Stimulated activated CD4-positive, alpha-beta T cell treated with anti-CD3 and anti-CD28 coated beads, TNF-alpha, amount 100 ng/mL, for 24 hours (primary cell): ENCODE results near the gene IDH2.

Experiments used
- DNase-seq, 3 experiments: peaks; one replicate each; pipeline ENCODE4 v3.0.0-alpha.2; 2020; ENCODE audit warnings: low read depth in 3 of 3

Gene IDH2

DNA sequence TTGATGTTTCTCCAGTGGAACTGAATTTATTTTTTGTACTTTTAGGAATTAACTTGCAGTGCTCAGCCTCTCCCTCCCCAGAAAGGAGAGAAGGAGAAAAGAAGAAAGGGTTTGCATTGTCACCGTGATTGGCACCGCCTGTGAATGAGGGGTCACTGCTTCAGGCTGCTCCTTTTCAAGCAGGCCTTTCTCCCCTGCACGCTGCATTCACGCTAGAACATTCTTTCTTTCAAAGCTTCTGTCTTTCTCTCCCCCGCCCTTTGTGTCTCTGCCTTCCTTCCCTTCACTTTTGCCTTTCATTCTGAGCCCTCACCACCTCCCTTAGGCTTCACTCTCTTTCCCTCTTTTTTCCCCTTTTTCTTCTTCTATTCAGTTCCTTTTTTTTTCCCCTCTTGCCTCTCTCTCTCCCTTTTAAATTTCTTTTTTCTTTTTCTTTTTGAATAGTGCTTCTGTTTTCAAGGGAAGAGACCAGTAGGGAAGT lies 58.7 kb downstream of the IDH2 start:
- no peak for DNase-seq

DNA sequence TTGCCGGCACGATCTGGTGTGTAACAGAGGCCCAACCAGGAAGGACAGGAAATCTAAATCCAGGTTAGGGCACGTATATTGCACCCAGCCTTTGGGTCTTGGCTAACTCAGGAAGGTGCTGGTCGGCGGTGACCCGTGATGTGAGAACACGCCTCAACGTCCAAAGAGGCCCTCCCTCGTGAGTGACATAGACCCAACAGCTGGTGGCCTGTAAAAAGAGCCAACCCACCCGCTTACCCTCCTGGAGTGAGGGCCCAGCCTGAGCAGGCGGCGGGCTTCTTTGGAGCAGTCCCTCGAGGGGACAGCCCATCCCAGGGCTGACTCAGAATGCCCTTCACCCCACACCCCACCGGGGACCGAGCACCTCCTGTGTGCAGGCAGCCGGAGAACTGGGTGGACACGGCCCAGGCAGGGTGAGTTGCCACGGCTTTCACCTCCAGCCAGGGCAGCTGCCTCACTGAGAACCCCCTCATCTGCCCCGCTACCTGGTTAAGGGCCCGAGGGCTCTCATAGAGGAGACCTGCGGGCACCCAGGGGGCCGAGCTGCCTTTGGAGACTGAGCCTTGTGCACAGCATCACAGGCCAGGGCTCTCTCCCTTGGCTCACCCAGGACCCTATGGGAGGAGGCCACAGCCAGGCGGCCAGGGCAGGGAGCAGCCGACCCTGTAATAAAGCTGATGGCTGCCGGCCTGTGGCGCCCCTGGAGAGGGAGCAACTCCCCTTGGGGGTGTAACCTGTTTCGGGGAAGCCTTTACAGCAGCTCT lies 59.3 kb downstream of the IDH2 start:
- DNase-seq = no peak

DNA sequence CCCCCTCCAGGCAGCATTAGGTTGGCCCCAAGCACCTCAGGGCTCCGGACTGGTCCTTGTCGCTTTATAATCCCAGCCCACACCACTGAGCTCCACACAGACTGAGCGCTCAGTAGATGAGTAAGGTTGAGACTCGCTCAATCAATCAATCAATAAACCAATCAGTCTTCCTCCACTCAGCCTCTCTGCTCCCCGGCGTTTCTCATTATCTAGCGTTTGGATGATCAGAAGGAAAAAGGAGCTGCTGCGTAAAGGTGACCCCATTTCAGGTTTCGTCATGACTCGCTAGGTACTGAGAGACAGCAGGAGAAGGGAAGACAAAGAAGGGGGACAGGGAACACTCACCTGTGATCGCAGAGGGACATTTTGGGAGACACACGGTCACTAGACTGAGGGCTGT lies 59.9 kb downstream of the IDH2 start:
- no peak for DNase-seq

DNA sequence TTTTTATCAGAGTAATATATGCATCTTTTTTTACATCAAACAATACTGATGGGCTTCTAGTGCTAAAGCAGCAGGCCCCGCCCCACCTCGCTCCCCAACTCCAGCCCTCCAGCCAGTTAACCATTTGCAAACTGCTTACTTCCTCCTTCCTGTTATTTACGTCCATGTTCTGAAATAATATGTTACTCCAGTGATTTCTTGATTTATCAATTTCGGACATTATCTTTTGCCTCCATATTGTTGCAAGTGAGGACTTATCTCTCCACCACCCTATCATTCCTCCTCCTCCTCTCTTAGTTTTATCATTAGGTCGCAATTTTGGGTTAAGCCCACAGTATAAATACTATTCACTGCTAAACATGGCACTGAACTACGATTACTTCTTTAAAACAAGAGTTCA lies 61.6 kb downstream of the IDH2 start:
- no peak for DNase-seq

DNA sequence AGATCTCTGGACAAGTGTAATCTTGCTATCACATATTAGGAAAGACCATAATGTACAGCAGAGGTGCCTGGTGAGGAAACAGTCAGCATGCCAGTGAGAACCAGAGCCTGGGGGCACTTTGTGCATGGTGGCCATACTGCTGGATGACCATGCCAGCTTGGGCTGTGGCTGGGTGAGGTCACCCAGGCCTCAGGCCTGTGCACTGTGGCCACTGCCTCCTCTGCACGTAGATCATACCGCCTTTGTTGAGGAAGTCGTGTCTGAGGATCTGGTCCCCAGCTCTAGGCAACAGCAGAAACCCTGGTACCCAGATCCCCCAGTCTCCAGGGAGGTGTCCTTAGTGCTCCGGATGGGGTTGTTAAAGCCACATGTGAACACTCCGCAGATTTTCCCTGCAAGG lies 62.3 kb downstream of the IDH2 start:
- no peak for DNase-seq

DNA sequence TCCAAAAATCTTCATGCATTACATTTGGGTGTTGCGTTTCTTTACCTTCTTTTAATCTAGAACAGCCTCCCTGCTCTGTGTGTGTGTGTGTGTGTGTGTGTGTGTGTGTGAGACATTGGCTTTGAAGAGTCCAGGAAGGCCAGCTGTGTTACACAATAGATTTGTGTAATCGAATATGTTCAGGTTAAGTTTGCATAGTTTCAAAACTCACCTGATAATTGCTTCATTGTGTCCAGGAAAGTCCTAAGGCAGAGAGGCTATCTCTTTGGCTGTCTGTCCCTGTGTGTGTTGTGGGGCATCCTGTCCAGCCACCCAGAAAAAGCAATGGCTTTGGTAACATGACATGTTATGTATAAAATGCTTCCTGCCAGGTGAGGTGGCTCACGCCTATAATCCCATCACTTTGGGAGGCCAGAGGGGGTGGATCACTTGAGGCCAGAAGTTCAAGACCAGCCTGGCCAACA lies 63.6 kb downstream of the IDH2 start:
- DNase-seq = no peak

DNA sequence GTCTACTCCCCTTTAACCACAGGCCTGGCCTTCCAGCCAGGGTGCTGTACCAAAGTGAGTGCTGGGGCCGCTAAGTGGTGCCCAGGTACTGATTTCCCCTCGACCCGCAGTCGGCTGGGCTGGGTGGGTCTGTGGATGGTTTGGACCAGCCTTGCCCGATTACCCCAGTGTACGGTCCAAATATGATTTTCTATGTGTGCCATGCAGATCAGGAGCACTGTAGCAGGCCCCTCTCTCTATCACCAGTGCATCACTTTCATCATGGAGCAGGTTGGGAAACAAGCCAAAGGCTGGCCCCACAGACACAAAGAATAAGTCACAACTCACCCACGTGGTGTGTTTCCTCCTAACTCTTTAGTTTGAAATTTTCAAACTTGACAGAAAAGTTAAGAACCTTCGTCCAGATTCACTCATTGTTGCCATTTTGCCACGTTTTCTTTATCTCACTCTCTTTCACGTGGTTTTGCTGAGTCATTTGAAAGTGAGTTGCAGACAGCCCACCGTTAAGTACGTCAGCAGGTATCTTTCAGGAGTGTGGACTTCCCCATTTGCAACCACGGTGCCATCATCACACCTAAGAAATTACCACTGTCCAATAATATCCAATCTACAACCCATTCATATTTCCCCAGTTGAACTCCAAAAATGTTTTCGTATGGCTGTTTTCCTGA lies 64.2 kb downstream of the IDH2 start:
- peak in 2 of 3 experiments; percentile 49 to 50 for DNase-seq

DNA sequence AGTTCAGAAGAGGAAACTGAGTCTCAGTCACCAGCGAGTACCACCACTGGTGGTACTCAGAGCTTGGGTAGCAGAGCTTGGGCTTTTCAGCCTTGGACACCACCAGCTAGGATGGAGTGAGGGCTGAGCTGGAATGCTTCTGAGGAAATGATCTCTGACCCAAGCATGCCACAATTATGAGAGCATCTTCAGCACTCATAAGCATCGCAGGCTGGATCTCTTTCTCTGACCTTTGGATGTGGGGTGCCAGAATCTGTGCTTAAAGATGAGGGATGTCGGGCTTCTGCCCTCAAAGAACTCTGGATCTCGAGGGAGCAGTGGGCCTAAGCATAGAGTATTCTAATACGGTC lies 64.8 kb downstream of the IDH2 start:
- DNase-seq = no peak

DNA sequence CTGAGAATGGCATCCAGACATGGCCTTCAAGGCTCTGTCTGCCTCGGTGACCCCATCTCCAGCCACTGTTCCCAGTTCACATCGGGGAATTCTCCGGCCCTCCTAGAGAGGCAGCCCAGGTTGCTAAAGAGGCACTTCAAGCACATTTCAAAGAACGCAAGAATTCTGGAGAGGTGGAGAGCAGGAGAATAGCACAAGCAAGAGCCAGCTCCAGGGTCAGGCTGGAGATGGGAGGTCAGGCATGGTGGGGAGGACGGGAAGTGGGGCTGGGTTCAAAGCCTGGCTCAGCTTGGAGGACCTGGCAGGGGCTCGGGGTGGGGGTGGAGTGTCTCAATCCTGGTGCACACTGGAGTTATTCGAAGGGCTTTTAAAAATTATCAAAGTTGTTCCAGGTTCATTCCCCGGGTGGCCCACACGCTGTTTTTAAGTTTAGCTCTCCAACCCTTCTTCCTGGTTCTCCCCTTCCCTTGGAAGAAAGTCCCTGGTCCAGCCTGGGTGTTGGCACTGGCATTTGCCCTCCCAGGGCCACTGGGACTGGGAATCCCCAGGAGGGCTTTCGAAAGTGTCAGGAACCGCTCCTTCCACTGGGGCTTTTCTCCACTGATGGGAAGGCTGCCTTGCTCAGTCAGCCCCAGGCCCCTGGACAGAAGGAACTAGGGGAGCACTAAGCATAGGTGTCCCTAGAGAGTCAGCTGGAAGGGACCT lies 65.3 kb downstream of the IDH2 start:
- DNase-seq = no peak

DNA sequence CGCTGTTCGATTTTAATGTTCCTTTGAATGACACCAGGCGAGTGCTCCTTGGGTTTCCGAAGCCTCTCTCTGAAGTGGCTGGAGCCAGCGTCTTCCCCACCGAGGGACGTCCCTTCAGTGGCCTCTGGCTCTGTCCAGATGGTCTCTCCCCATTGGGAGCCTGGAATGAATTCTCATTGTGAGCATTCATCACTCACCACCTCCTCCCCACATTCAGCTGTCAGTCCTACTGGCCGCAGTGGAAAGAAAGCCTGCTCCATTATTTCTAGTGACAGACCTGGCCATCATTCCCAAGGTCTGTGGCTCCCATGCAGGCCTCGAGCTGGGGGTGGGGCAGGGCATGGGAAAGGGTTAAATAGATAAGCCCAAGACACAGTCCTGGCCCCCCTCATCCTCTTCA lies 65.9 kb downstream of the IDH2 start:
- DNase-seq = no peak

DNA sequence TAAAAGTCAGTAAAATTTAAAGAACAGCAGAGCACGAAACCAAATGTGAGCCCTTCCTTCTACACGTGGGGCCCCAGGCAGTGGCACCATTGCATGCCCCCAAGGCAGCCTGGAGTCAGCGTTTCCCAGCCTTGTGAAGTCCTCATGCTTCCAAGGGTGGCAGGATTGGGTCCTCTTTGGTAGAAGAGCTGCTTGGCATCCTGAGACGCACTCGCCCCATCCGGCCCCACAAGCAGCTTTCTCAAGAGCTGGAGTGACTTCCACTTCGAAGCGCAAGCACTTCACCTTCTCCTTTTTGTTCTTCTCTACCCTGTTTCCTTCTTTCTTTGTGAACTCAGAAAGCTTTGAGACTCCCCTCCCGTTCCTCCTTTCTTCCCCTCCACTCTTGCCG lies 66.4 kb downstream of the IDH2 start:
- DNase-seq = no peak

DNA sequence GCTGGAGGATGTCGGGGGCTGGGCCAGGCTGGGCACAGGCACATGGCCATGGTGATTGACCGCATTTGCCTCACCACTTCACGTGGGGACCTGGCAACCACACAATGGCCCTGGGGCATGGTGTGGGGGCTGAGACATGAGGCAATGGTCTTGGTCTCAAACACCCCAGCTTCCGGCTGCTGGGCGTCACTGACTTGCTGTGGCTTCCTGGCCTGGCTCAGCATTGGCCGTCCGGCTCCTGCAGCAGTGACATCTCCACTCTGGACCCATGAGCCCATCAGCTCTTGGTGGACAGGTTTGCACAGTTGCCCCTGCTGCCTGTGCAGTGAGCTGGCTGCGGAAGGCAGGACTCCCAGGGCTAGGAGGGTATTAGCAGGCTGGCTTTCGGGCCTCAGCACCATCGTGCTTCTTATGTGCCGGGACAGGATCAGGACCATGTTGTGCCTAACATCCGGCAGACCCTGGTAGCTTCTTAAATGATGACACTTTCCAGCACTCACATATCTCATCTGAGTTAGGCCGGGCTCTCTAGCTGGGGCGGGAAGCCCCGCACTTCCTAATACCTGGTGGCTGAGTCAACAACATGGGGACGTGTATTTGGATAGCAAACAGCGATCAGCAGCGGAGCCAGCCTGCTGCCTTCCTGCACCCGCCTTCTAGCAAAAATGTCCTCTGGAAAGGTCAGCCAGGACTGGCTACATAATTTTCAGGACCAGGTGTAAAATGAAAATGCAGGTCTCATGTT lies 67.0 kb downstream of the IDH2 start:
- DNase-seq = no peak

DNA sequence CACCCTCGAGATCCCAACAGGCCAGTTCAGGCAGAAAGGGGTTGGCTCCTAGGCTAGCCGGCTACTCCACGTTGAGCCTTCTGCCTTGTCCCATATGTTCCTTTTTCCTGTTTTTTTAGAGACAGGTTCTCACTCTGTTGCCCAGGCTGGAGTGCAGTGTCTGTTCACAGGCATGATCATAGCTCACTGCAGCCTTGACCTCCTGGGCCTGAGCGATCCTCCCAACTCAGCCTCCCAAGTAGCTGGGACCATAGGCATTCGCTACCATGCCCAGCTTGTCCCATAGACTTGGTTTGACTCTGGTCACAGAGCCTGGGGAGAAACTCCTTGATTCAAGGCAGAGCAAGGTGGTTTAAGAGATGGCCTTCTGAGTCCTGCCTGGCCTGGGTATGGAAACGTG lies 68.8 kb downstream of the IDH2 start:
- DNase-seq = no peak
